ENCODE measurements around the gene GATAD1.

The GATAD1 gene

DNA sequence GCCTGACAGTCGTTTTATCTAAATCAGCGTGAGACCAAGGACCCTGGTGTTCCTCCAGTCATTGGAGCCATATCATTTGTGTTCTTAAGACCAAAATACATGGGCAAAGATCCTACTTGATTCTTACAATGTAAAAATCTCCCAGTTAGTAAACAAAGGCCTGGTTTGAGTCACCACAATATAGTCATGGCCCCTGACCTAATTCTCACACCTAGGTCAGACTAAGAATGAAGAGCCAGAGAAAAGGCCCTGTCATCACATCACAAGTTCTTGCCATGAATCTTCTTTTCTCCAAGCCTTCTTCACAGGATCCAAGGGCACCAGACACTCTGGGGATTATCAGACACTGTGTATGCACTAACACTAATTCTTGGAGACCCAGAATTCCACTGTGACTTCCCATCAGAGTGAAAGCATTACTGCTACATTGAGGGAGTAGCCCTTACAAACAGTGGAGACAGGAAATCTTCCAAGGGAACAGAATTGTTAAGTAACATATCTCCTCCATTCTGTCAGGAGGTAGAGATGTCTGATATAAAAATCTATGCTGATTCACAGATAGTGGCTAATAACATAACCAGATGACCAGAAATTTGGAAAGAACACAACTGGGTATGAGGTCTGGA lies 38.1 kb downstream of the GATAD1 start:
- Histone ChIP-seq H3K4me1 (ENCODE audit: control insufficient read depth, insufficient read depth, low read length) (no peaks in the 10 kb centered on the region), H3K9me3 (ENCODE audit: control insufficient read depth, insufficient read depth, low read depth, low read length) (no peaks in the 10 kb centered on the region), H3K36me3 (ENCODE audit: control insufficient read depth, insufficient read depth, low read length) (peaks cover 49% of the 10 kb centered on the region), H3K27me3 (ENCODE audit: control insufficient read depth, insufficient read depth, low read length) (no peaks in the 10 kb centered on the region), H3K4me3 (ENCODE audit: low read depth, low read length) (no peak overlapping the region), H3K9ac (ENCODE audit: low read length) (no peak overlapping the region), H3K27ac (ENCODE audit: low read depth, low read length) (no peak overlapping the region)

DNA sequence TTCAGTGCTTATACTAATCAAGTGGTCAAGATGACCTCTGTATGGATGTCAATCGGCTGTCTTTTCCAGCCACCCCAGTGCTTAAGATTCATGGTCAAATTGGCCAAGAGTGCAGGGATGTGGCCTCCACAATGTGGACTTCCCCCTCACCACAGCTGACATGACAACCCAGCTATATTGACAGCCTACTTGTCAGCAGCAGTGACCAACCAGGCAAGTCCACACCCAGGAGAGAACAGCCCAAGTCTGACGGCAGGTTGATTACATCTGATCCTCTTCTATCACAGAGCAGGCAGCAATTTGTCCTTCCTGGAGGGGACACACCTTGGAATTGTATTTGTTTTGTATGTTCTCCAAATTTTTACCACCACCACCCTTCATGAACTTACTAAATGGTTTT lies 38.7 kb downstream of the GATAD1 start:
- Histone ChIP-seq H3K4me1 (ENCODE audit: control insufficient read depth, insufficient read depth, low read length) (no peaks in the 10 kb centered on the region), H3K36me3 (ENCODE audit: control insufficient read depth, insufficient read depth, low read length) (peaks cover 54% of the 10 kb centered on the region), H3K27ac (ENCODE audit: low read depth, low read length) (no peak overlapping the region), H3K9me3 (ENCODE audit: control insufficient read depth, insufficient read depth, low read depth, low read length) (no peaks in the 10 kb centered on the region), H3K9ac (ENCODE audit: low read length) (no peak overlapping the region), H3K27me3 (ENCODE audit: control insufficient read depth, insufficient read depth, low read length) (no peaks in the 10 kb centered on the region), H3K4me3 (ENCODE audit: low read depth, low read length) (no peak overlapping the region)

DNA sequence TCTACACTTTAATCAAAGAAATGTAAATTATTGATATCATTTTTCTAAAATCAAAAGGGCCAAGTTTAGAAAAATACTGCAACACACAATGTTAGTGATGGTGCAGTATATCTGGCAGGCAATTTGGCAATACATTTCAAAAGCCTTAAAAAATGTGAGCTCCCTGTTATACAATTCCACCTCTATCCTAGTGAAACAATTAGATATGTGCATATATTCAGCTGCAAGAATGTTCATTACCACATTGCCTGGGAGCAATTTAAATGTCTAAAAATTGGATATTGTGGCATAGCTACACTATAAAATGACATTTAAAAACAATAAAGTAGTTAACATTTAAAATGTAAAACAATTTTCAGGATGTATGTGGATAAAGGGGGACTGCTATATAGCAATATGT lies 40.5 kb downstream of the GATAD1 start:
- Histone ChIP-seq H3K9ac (ENCODE audit: low read length) (no peak overlapping the region), H3K4me1 (ENCODE audit: control insufficient read depth, insufficient read depth, low read length) (no peaks in the 10 kb centered on the region), H3K36me3 (ENCODE audit: control insufficient read depth, insufficient read depth, low read length) (peaks cover 68% of the 10 kb centered on the region), H3K4me3 (ENCODE audit: low read depth, low read length) (no peak overlapping the region), H3K9me3 (ENCODE audit: control insufficient read depth, insufficient read depth, low read depth, low read length) (no peaks in the 10 kb centered on the region), H3K27me3 (ENCODE audit: control insufficient read depth, insufficient read depth, low read length) (no peaks in the 10 kb centered on the region), H3K27ac (ENCODE audit: low read depth, low read length) (no peak overlapping the region)

DNA sequence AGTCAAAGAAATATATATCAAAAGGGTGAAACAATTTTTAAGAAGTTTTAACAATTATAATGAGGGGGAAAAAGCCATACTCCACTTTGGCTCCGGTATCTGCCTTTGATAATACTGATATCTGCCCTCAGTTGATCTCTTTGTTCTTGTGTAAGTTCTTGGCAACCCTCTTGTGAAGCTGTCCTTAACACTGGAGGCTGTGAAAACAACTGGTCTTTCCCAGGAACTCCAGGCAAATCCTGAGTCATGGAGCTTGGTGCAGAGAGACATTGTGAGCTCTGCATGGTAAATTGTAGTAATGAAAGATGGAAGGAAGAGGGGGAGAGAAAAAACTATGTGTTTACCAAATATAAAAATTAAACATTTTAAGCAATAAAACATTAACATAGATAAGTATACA lies 42.4 kb downstream of the GATAD1 start:
- no peaks in the 10 kb centered on the region for H3K9me3 ChIP-seq (ENCODE audit: control insufficient read depth, insufficient read depth, low read depth, low read length)
- peaks cover 83% of the 10 kb centered on the region for H3K36me3 ChIP-seq (ENCODE audit: control insufficient read depth, insufficient read depth, low read length)
- H3K9ac ChIP-seq (ENCODE audit: low read length), result no peak overlapping the region
- no peak overlapping the region for H3K4me3 ChIP-seq (ENCODE audit: low read depth, low read length)
- no peak overlapping the region for H3K27ac ChIP-seq (ENCODE audit: low read depth, low read length)
- no peaks in the 10 kb centered on the region for H3K4me1 ChIP-seq (ENCODE audit: control insufficient read depth, insufficient read depth, low read length)
- H3K27me3 ChIP-seq (ENCODE audit: control insufficient read depth, insufficient read depth, low read length), result no peaks in the 10 kb centered on the region

DNA sequence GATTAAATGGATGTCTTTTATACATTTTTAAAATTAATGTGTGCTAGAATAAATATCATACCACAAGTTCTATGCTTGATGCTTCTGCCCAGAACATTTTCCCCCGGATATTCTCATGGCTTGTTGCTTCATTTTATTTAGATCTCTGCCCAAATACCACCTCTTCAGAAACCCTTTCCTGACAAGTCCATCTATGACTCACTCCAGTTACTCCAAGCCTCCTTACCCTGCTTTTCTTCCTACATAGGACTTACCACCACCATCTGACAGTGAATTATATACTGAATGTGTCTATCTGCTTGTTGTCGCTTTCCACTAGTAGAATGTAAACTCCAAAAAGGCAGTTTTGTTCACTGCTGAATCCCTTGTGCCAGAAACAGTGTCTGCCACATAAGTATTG lies 49.6 kb downstream of the GATAD1 start:
- H3K36me3 ChIP-seq (ENCODE audit: control insufficient read depth, insufficient read depth, low read length), result peaks cover 70% of the 10 kb centered on the region
- no peak overlapping the region for H3K4me3 ChIP-seq (ENCODE audit: low read depth, low read length)
- no peak overlapping the region for H3K27ac ChIP-seq (ENCODE audit: low read depth, low read length)
- H3K27me3 ChIP-seq (ENCODE audit: control insufficient read depth, insufficient read depth, low read length), result no peaks in the 10 kb centered on the region
- H3K9ac ChIP-seq (ENCODE audit: low read length), result no peak overlapping the region
- no peaks in the 10 kb centered on the region for H3K4me1 ChIP-seq (ENCODE audit: control insufficient read depth, insufficient read depth, low read length)
- no peaks in the 10 kb centered on the region for H3K9me3 ChIP-seq (ENCODE audit: control insufficient read depth, insufficient read depth, low read depth, low read length)

DNA sequence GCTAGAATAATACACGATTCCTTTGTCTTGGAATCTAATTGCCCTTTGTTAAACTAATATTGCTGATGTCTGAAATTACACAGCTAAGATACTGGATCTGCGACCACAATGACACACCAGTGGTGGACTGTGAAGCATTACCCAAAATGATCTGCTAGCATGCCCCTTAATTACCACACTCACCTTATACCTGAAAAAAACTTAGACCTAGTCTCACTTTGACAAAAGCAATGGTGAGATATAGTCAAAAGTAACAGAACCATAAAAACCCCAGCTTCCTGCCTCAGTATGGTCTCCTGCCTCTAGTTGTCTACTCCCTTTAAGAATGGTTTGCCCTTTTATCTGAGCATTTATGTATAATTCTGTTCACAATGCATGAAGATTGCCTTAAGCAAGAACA lies 51.3 kb downstream of the GATAD1 start:
- Histone ChIP-seq H3K27me3 (ENCODE audit: control insufficient read depth, insufficient read depth, low read length) (no peaks in the 10 kb centered on the region), H3K27ac (ENCODE audit: low read depth, low read length) (no peak overlapping the region), H3K4me3 (ENCODE audit: low read depth, low read length) (no peak overlapping the region), H3K9me3 (ENCODE audit: control insufficient read depth, insufficient read depth, low read depth, low read length) (no peaks in the 10 kb centered on the region), H3K9ac (ENCODE audit: low read length) (no peak overlapping the region), H3K36me3 (ENCODE audit: control insufficient read depth, insufficient read depth, low read length) (peaks cover 73% of the 10 kb centered on the region), H3K4me1 (ENCODE audit: control insufficient read depth, insufficient read depth, low read length) (no peaks in the 10 kb centered on the region)

DNA sequence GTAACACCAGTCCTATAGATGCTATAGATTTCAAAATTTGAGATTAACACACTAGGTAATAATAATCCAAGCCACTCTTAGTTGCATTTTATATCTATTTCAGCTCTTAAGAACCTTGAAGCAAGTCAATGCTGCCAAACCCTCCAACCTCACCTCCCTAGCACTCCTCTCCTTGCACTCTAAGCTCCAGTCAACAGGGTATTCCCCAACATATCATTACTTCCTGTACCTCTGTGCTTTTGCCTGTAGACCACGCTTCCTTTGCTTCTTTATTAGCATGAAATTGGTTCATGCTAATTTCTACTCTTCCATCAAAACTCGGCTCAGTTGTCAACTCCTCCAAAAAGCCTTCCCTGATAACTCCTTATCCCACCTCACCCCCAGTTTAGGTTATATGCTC lies 56.5 kb downstream of the GATAD1 start:
- peaks cover 75% of the 10 kb centered on the region for H3K36me3 ChIP-seq (ENCODE audit: control insufficient read depth, insufficient read depth, low read length)

DNA sequence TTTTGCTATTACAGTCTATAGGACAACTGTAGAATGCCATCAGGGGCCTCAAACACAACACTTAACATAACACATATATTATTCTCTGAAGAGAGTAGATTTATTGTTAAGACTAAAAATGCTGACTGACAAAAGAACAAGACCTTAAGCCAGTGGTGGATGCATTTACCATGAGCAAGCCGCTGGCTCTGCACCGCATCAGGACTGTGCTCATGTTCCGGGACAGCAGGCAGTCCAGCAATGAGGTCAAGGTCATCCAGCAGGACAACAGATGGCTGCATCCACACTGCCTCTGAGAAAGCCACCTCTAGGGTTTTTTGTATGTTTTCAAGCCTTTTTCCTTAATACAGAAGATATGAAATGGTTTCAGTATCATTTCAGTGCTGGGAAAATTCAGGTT lies 57.3 kb downstream of the GATAD1 start:
- Histone ChIP-seq H3K27ac (ENCODE audit: low read depth, low read length) (no peak overlapping the region), H3K36me3 (ENCODE audit: control insufficient read depth, insufficient read depth, low read length) (peaks cover 74% of the 10 kb centered on the region), H3K4me3 (ENCODE audit: low read depth, low read length) (no peak overlapping the region), H3K27me3 (ENCODE audit: control insufficient read depth, insufficient read depth, low read length) (no peaks in the 10 kb centered on the region), H3K9me3 (ENCODE audit: control insufficient read depth, insufficient read depth, low read depth, low read length) (no peaks in the 10 kb centered on the region), H3K9ac (ENCODE audit: low read length) (no peak overlapping the region), H3K4me1 (ENCODE audit: control insufficient read depth, insufficient read depth, low read length) (no peaks in the 10 kb centered on the region)

More for the DNA sequence above, 56.5 kb downstream of the GATAD1 start:
- Histone ChIP-seq H3K4me1 (ENCODE audit: control insufficient read depth, insufficient read depth, low read length) (no peaks in the 10 kb centered on the region), H3K4me3 (ENCODE audit: low read depth, low read length) (no peak overlapping the region), H3K9me3 (ENCODE audit: control insufficient read depth, insufficient read depth, low read depth, low read length) (no peaks in the 10 kb centered on the region), H3K27me3 (ENCODE audit: control insufficient read depth, insufficient read depth, low read length) (no peaks in the 10 kb centered on the region), H3K27ac (ENCODE audit: low read depth, low read length) (no peak overlapping the region), H3K9ac (ENCODE audit: low read length) (no peak overlapping the region)

DNA sequence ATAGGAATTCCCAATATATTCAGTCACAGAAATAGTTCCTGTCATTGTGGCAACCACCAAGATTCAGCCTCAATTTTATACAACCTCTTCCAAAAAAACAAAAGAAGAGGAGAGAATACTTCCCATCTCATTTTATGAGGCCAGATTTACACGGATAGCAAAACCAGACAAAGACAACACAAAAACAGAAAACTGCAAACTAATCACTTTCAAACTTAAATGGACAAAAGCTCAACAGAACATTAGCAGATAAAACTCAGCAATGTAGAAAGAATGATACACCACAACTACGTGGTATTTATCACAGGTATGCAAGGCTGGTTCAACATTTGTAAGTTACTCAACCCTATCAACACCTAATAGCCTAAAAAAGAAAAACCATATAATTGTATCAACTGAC lies 59.1 kb downstream of the GATAD1 start:
- no peaks in the 10 kb centered on the region for H3K27me3 ChIP-seq (ENCODE audit: control insufficient read depth, insufficient read depth, low read length)
- no peak overlapping the region for H3K9ac ChIP-seq (ENCODE audit: low read length)
- H3K36me3 ChIP-seq (ENCODE audit: control insufficient read depth, insufficient read depth, low read length), result peaks cover 58% of the 10 kb centered on the region
- no peak overlapping the region for H3K27ac ChIP-seq (ENCODE audit: low read depth, low read length)
- no peaks in the 10 kb centered on the region for H3K4me1 ChIP-seq (ENCODE audit: control insufficient read depth, insufficient read depth, low read length)
- no peak overlapping the region for H3K4me3 ChIP-seq (ENCODE audit: low read depth, low read length)
- no peaks in the 10 kb centered on the region for H3K9me3 ChIP-seq (ENCODE audit: control insufficient read depth, insufficient read depth, low read depth, low read length)

DNA sequence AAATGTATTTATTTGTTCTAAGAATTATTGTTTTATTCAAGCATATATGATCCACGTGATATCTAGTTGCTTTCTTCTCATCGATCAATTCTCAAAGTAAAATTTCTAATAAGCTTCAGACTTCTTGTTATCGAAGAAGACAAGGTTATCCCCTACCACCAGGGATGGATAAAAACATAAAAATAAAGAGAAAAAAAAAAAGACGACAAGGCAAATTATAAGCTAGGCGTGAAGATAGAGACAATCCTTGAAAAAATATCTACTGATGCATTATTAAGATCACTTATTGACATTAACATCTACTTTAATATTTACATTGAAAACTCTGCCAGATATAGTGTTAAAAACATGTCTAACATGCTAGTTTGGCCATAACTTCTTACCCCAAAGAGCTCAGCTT lies 61.7 kb downstream of the GATAD1 start:
- no peaks in the 10 kb centered on the region for H3K4me1 ChIP-seq (ENCODE audit: control insufficient read depth, insufficient read depth, low read length)
- H3K4me3 ChIP-seq (ENCODE audit: low read depth, low read length), result no peak overlapping the region
- H3K9me3 ChIP-seq (ENCODE audit: control insufficient read depth, insufficient read depth, low read depth, low read length), result no peaks in the 10 kb centered on the region
- no peak overlapping the region for H3K27ac ChIP-seq (ENCODE audit: low read depth, low read length)
- H3K36me3 ChIP-seq (ENCODE audit: control insufficient read depth, insufficient read depth, low read length), result peaks cover 48% of the 10 kb centered on the region
- no peaks in the 10 kb centered on the region for H3K27me3 ChIP-seq (ENCODE audit: control insufficient read depth, insufficient read depth, low read length)
- no peak overlapping the region for H3K9ac ChIP-seq (ENCODE audit: low read length)
